Smooth muscle cell (in vitro differentiated cells): ENCODE measurements around the gene ALDH1B1. TPM values are rescaled to one million over a fixed set of nuclear protein-coding genes. Genes with fewer than 3 reads are reported as not detected.

Experiments used
- DNase-seq: peaks from one replicate; lab custom pipeline; 2025; ENCODE audit not compliant: unreplicated experiment; lab: John Stamatoyannopoulos, UW
- H2AFZ ChIP-seq: fragments of 200-600 bp; sonication (generic); 2 replicates; pipeline ENCODE4 v1.6.0; 2016; ENCODE audit warnings: antibody characterized with exemption, low read depth, mild to moderate bottlenecking
- H3F3A ChIP-seq: fragments of 200-600 bp; sonication (generic); 2 replicates; pipeline ENCODE4 v1.6.0; 2017; ENCODE audit warnings: antibody characterized with exemption, low read depth
- H3K27ac ChIP-seq: fragments of 200-600 bp; sonication (generic); 2 replicates; pipeline ENCODE4 v1.5.1; 2016; ENCODE audit warnings: low read depth, mild to moderate bottlenecking
- H3K27me3 ChIP-seq: fragments of 200-600 bp; sonication (generic); 2 replicates; pipeline ENCODE4 v1.6.1; 2016; ENCODE audit warnings: low read depth, mild to moderate bottlenecking
- H3K36me3 ChIP-seq: fragments of 200-600 bp; sonication (generic); 2 replicates; pipeline ENCODE4 v1.5.1; 2016; ENCODE audit warnings: low read depth
- H3K4me1 ChIP-seq: fragments of 200-600 bp; sonication (generic); 2 replicates; pipeline ENCODE4 v1.5.1; 2016; ENCODE audit warnings: low read depth
- H3K4me2 ChIP-seq: fragments of 200-600 bp; sonication (generic); 2 replicates; pipeline ENCODE4 v1.6.0; 2016; ENCODE audit warnings: mild to moderate bottlenecking
- H3K4me3 ChIP-seq: fragments of 200-600 bp; sonication (generic); 2 replicates; pipeline ENCODE4 v1.5.1; 2016; ENCODE audit warnings: mild to moderate bottlenecking
- H3K79me2 ChIP-seq: fragments of 200-600 bp; sonication (generic); 2 replicates; pipeline ENCODE4 v1.6.0; 2016; ENCODE audit warnings: low read depth, mild to moderate bottlenecking
- H3K9ac ChIP-seq: fragments of 200-600 bp; sonication (generic); 2 replicates; pipeline ENCODE4 v1.6.0; 2016; ENCODE audit warnings: low read depth
- H3K9me3 ChIP-seq: fragments of 200-600 bp; sonication (generic); replicated peaks from 2 replicates; pipeline ENCODE4 v1.5.1; 2016; ENCODE audit warnings: low read depth
- H4K20me1 ChIP-seq: fragments of 200-600 bp; sonication (generic); 2 replicates; pipeline ENCODE4 v1.6.0; 2016; ENCODE audit warnings: low read depth
- CTCF ChIP-seq: fragments of 200-600 bp; sonication (generic); IDR thresholded peaks from 2 replicates; pipeline ENCODE4 v1.5.1; 2017; ENCODE audit warnings: borderline replicate concordance, mild to moderate bottlenecking, antibody characterized with exemption; ENCODE audit not compliant: insufficient read depth, poor library complexity, severe bottlenecking
- WGBS: methylation state at CpG from one replicate; pipeline ENCODE4 v1.1.7; 2016; ENCODE audit warnings: low lambda C conversion rate; 5-methylcytosine and 5-hydroxymethylcytosine counted together
- polyA plus RNA-seq: library from polyadenylated mRNA; unstranded; fragments of >200 nt; fragmentation: Nextera tagmentation; extraction: Ambion mirVana; gene quantifications from 2 replicates; pipeline ENCODE4 v1.2.1, GENCODE V29; 2016
- total RNA-seq: library from RNA; depleted of rRNA; stranded (reverse); fragments of >200 nt; gene quantifications from 2 replicates; pipeline ENCODE4 v1.2.3, GENCODE V29; 2014

ALDH1B1 gene
- total and polyA plus RNA-seq, 2 experiments from 2014 or later: 25.3 to 31.9 TPM

GRCh38 chr9:38362852-38363588 is 29.5 kb upstream of the ALDH1B1 start:
- no peak for DNase-seq
- Histone ChIP-seq H4K20me1 (no peaks in the 10 kb centered on the region), H3K36me3 (no peaks in the 10 kb centered on the region), H3K9me3 (no peaks in the 10 kb centered on the region), H2AFZ (no peak overlapping the region), H3F3A (no peaks in the 10 kb centered on the region), H3K4me1 (no peaks in the 10 kb centered on the region), H3K79me2 (no peaks in the 10 kb centered on the region), H3K27me3 (no peaks in the 10 kb centered on the region), H3K9ac (no peak overlapping the region), H3K4me2 (no peak overlapping the region), H3K27ac (no peak overlapping the region), H3K4me3 (no peak overlapping the region)
- peak; percentile 63 for TF ChIP-seq CTCF
- 67% methylated on average over 21 of the region's 21 CpGs for WGBS

DNA sequence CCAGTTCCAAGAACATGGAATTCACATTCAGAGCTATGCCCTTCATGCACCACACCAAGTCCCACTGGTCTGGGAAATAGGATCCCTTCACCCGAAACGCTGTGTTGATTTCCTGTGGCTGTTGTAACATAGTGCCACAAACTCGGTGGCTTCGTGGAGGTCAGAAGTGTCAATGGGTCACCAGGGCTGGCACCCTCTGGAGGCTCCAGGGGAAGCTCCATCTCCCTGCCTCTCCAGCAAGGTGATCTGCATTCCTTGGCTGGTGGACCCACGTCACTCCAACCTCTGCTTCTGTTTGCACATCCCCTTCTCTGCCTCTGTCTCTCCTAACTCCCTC is 28.9 kb upstream of the ALDH1B1 start:
- Histone ChIP-seq H2AFZ (no peak overlapping the region), H3F3A (no peaks in the 10 kb centered on the region), H3K27me3 (no peaks in the 10 kb centered on the region), H3K4me1 (no peaks in the 10 kb centered on the region), H4K20me1 (no peaks in the 10 kb centered on the region), H3K4me3 (no peak overlapping the region), H3K9me3 (no peaks in the 10 kb centered on the region), H3K79me2 (no peaks in the 10 kb centered on the region), H3K4me2 (no peak overlapping the region), H3K36me3 (no peaks in the 10 kb centered on the region), H3K27ac (no peak overlapping the region), H3K9ac (no peak overlapping the region)
- no peak for TF ChIP-seq CTCF
- WGBS: 80% methylated on average over 5 of the region's 5 CpGs
- DNase-seq: no peak

DNA sequence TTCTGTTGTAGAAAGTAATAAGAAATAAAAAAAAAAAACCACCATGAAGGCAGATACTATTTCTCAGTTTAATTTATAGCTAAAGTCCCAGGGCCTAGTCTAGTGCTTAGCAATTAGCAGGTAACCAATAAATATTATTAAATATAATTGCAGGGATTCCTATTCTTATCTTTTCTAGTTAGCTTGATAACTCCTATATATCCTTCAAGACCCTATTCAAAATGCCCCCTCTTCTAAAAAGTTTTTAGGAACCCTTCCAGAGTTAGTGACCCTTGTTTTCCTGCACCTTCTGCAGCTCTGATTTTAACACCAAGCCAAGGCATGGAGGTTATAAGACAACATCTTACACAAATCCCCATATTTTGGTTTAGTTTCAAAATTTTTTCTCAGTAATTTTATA is 24.6 kb upstream of the ALDH1B1 start:
- DNase-seq: no peak

More for the DNA sequence above, 24.6 kb upstream of the ALDH1B1 start:
- Histone ChIP-seq H3K9me3 (no peaks in the 10 kb centered on the region), H3K4me2 (no peak overlapping the region), H2AFZ (no peak overlapping the region), H3F3A (no peaks in the 10 kb centered on the region), H3K4me3 (no peak overlapping the region), H4K20me1 (no peaks in the 10 kb centered on the region), H3K36me3 (no peaks in the 10 kb centered on the region), H3K79me2 (no peaks in the 10 kb centered on the region), H3K9ac (no peak overlapping the region), H3K27me3 (peaks cover 3% of the 10 kb centered on the region), H3K4me1 (no peaks in the 10 kb centered on the region), H3K27ac (no peak overlapping the region)
- no peak for TF ChIP-seq CTCF
